Stimulated activated naive CD4-positive, alpha-beta T cell (primary cell): Measurements from ENCODE around the gene GMPPB.

Experiments used
- DNase-seq, 6 experiments: peaks; one replicate each; lab custom pipeline; 2025; lab: John Stamatoyannopoulos, UW

Gene GMPPB

DNA sequence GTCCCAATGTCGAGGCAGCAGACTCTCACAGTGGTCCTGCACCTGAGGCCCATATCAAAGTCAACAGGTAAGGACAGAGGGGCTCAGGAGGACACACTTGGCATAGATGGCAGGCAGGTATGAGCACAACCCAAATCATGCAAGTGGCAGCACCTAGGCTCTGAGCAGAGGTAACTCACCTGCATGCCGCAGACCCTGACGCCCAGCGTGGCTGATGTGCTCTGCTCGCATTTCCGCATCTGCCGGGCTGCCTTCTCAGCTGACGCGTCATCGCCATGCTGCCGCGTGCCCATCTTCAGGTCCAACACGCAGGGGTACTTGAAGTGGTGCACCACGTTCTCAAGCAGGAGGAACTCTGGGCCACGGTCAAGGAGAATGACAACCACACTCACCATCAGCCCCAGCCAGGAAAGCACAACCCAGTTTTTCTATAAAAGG lies 4.2 kb upstream of the GMPPB start:
- no peak for DNase-seq

DNA sequence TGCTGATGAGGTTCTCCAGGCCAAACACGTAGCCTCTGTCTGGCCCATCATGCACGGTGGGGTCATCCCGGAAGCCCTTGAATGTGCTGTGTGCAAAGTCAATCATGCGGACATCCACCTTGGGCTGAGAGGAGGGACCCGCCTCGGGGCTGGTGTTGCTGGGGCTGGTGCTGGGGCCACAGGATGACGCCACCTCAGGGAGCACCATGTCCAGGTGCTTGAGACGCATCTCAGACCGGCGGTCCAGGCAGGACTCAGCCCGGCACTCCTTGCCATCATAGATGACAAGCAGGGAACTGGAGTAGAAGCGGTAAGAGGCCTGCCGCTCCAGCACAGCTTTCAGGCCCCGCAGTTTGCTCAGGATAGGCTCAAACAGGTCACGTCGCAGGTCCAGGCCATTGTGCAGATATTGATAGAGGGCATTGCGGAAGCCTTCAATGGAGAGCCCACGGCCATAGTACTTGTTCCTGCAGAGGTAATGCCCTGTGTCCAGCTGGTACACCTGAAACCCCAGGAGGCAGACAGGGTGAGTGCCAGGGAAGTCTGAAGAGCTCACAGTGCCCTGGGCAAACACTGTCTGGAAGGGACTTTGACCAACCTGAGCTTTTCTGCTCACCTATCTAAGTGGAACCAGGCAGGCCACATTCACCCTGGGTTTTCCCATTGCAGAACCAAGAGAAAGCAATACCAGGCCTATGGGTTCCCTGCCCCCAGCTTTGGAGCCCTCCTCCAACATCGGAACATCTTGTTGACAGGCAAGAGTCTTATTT lies 3.6 kb upstream of the GMPPB start:
- DNase-seq = no peak

DNA sequence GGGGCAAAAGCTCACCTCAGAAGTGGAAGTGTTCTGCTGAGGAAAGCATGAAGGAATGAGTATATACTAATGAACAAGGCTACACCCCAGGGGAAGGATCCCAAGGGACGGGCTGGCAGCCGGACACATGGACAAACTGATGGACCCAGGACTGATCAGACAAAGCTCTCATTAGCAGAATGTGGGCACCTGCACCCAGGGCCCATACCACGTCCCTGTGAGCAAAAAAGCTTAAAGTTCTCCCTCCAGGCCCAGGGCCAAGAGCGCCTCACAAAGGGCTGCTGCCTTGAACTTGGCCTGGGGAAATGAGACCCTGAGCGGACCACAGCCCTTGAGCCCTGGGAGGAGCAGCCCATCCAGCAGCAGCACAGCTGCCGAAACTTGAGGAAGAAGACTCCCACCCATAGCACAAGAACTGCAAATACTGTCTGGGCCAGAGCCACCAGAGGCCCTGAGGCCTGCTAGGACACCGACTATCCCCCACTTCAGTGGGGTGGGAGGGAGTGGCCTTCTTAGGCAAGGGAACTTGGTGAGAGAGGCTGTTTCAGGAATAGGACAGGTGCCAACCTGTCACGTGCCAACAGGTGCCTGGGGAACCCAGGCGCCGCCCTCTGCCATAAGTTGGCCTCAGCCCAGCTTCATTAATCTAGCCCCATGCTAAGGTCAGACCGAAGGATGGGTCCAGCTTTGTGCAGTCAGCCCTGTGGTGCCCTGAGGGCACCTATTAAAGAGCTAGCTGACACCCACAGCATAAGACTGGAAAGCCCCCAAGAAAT lies 2.3 kb upstream of the GMPPB start:
- no peak for DNase-seq

DNA sequence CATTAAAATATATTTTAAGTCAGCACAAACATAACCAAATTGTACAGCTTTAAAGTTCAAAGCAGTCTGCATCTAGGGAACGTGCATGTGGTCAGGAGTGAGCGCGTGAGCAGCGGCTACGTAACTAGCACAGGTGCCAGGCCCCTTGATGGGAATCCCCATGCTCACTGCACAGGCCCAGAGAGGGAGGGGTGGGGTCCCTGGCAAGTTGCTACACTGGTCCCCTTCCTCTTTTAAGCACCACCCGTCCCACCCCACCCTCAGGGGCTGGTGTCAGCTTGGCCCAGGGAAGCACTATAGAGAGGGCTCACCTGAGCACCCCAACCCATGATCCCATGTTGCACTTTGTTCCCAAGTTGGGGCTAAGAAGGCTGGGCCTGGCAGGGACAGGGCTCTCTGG lies 835 bp upstream of the GMPPB start:
- DNase-seq = peak in 4 of 6 experiments; percentile 28 to 54 (median 46)

DNA sequence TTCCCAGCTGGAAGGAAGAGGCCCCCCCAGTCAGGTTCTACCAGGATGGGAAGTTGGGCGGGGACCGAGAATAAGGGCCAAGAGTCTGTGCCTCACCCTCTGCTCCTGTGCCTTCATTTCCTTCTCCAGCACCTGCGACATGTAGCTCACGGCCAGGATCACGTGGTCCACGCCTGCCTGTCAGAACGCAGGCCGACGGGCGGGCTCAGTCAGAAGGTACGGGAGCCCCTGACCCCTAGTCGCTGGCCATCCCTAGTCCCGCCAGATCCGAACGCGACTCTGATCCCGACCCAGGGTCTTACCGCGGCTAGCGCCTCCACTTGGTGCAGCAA lies 489 bp downstream of the GMPPB start:
- peak; percentile 32 to 62 (median 54) for DNase-seq

DNA sequence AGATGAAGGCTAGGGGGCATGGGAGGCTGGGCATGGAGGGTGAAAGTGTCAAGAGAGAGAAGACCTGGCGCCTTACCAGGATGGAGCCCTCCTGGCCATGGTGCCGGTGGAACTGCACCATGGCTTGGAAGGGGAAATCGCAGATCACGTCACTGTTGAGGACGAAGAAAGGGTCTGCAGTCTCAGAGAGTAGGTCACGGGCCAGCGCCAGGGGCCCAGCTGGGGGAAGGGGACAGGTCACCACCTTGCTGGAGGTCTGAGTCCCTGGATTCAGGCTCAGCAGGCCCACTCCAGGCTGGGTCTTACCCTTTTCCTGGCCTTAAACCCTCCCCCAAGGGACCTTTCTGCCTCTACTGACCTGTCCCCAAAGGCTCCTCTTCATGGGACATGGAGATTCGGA lies 855 bp downstream of the GMPPB start:
- no peak for DNase-seq

DNA sequence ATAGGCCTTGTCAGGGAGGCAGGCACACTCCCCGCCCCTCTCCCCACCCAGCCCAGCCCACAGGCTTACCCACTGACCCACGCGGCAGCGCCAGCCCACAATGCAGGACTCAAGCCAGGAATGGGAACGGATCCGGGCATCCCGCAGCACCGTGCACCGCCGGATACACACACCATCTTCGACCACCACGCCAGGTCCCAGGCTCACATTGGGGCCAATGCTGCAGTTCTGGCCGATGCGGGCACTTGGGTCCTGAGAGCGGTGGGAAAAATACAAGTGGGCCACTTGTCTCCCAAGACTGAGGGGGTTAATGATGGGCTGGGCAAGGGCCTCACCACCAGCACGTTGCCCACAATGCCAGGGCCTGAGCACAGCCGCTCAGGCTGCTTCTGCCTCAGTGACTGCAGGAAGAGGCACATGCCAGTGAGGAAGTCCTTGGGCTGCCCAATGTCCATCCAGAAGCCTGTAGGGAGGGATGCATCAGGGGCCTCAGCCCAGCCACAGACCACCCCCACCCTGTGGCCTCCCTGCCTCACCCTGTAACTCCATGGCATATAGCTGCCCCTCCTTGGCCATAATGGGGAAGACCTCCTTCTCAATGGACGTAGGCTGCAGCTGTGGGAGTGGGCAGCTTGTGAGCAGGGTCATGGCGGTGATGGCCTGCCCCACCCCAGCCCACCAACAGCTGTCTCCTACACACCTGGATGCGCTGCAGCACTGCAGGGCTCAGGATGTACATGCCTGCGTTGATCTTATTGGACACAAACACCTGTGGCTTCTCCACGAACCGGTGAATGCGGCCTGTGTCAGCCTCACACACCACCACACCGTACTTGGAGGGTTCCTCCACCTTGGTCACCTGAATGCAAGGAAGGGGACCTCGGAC lies 1.6 kb downstream of the GMPPB start:
- DNase-seq = no peak

DNA sequence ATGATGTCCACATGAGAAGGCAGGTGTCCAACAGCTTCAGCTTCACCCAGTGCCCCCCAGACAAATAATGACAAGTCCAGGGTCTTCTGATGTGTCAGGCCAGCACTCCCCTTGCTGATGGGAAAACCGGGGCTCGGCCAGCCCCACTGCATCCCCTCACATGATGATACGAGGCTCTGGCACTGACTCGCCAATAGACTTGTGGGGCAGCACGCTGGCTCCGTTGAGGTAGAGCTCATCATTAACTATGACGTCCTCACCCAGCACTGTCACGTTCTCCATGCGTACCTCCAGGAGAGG lies 2.2 kb downstream of the GMPPB start:
- DNase-seq = no peak

DNA sequence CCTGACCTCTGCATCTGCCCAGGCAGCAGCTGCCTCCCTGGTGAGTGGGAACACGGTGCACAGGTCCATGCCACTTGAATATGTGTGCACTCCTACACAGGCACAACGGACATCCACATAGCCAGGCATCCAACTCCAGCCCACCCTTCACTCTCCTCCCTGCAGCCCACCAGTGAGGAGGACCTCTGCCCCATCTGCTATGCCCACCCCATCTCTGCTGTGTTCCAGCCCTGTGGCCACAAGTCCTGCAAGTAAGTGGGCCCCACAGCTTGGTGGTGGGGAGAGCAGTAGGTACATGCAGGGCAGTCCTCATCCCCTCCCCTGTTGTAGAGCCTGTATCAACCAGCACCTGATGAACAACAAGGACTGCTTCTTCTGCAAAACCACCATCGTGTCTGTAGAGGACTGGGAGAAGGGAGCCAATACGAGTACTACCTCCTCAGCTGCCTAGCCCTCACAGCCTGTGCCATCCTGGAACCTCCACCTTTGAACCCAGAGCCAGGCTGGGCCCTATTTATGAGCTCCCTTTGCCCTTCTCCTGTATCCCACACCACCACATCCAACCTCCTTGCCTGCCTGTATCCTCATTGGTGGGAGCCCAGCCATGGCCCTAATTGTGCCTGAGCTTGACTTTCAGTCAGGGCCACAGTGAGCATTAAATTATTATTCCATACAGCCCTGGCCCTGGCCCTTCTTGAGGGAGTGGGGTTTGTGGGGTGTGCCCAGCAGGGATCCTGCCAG lies 2.7 kb downstream of the GMPPB start:
- no peak for DNase-seq

DNA sequence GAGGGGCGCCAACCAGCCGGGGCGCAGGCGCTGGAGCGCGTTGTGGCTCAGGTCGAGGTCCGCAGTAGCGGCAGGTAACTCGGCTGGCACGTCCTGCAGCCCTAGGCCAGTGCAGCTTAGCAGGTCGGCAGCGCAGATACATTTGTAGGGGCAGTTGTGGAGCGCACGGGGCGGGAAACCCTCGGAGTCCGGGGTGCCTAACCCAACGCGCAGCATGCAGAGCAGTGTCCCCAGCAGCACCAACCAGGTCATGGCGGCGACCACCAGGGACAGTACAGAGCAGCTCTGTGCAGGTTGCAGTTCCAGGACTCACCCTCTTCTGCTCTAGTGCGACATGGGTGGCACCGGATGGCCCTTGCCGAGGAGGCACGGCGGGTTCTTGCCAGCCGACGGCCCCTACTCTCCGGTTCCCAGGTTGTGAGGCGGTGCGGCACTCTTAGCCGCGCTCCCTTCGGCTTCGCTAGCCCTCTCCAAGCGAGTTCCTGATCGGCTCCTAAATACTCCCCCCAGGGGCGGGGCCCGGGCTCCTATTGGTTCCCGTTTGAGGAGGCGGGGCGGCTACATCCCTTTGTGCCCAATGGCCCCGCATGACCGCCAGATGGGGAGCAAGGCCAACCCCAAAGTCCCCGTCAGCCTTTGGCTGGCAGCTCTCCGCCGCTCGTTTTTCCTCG lies 4.4 kb downstream of the GMPPB start, which contains the start of gene AMIGO3:
TSS of gene AMIGO3 (minus strand) at position 471 of the 671 bp plus-strand sequence. CDS start at position 252, 219 bp downstream.
- peak; percentile 80 to 95 (median 90) for DNase-seq

DNA sequence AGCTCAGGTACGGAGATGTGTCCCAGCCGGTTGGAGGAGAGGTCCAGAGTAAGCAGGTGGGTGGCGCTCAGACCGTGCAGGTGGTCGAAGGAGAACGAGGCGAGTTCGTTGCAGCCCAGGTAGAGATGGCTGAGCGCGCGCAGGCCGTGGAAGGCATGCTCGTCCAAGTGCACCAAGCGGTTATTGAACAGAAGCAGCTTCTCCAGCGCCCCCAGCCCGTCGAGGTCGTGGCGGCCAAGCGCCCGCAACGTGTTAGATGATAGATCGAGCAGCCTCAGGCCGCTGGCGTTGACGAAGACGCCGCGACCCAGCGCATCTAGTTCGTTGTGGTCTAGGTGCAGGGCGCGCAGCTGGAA lies 4.9 kb downstream of the GMPPB start:
- no peak for DNase-seq

DNA sequence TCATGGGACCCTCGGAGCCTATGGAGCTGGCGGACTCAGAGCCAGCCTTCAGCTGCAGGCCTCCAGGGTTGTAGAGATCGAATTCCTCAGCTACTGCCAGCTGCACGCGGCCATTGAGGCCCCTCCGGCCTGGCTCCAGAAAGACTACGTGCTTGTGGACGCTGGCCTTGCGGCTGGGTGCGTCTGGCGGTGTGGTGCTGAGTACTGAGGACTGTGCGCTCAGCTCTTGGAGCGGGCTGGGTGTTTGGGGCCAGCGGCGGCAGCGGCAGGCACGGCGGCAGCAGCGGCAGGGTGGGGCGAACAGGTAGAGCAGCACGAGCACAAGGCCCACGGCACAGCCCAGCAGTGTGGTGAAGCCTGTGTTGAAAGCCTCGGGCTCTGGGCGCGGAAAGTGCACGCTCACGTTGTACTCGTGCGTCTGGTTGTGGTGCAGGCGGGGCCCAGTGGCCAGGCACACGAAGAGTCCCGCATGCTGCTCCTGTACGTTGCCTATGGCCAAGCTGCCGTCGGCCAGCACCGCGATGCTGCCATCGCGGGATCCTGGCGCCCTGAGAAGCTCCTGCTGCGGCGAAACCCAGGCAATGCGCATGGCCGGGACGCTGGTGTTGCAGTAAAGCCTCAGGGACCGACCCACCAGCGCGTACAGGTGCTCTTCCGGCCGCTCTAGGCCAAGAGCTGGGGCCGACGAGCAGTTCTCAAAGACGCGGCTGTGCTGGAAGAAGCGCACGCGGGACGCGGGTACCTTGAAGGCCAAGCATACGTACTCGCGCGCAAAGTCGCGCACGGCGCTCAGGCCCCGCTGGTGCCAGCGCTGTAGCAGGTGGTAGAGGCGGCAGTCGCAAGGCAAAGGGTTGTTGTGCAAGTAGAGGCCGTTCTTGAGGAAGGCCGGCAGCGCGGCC lies 5.5 kb downstream of the GMPPB start:
- DNase-seq = no peak

DNA sequence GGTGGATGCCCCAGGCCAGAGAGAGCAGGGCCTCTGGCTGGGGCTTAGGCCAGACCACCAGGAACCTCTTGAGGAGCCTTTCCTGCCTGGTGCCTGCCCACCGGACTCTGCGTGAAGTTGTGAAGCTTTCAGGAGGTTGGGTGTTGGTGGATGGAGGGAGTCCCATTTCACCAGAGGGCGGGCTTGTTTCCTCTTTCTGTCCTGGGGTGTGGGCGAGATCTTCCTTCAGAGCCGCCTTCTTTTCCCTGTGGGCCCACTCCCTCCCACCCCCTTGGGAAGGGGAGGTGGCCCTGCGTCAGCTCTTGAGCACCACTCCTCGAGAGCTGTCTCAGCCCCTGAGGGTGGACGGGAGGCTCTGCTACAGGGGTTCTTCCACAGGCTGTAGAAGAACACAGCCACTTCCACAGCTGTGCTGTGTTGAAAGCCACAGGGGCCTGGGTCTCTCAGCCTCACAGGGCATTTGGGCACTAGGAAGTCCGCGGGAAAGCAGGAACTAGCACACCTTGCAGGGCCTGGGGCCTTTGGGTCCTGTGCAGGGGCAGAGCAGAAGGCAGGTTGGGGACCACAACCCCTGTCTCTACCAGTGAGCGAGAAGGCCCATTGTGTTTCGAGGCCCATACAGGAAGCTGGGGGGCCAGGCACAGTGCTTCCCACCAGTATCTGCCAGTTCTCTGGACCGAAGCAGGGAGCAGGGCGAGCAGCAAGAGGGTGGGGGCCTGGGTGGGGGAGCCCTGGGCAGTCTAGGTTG lies 6.4 kb downstream of the GMPPB start:
- no peak for DNase-seq

DNA sequence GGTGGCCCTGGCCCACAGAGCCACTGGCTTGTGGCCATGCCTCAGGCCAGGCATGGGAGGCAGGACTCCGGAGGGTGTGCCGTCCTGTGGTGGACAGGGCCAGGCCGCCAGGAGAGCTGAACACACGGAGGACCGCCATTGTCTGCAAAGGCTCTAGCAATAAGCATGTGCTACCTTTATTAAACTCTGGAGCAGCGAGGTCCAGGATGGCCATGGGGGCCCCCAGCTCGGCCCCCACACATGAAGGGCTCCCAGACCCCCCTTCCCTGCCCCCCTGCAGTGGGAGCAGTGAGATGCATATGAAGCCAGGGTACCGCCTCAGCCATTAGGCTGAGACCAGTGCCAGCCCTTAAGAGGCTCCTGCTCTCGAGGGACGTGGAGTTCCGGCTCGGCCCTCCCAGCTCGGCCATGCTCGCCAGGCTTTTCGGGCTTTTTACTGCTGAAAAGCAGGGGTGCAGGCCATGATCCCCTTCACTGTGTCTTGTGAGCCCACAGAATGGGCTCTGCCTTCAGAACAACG lies 7.0 kb downstream of the GMPPB start:
- DNase-seq = no peak

DNA sequence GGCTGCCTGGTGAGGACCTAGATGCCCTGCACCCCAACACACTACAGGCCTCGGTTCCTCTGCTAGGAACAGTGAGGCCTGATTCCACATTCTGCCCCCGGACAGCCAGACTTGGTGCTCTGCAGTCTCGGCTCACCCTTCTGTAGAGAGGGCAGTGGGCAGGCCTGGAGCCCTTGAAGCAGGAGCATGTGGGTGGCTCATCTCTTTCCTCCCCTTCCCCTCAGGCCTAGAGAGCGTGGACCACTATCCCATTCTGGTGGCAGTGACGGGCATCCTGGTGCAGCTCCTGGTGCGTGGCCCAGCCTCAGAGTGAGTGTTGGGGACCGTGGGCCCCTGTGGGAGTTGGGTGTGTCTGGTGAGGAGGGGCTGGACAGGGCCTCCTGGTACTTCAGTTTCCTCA lies 7.6 kb downstream of the GMPPB start:
- DNase-seq = no peak

DNA sequence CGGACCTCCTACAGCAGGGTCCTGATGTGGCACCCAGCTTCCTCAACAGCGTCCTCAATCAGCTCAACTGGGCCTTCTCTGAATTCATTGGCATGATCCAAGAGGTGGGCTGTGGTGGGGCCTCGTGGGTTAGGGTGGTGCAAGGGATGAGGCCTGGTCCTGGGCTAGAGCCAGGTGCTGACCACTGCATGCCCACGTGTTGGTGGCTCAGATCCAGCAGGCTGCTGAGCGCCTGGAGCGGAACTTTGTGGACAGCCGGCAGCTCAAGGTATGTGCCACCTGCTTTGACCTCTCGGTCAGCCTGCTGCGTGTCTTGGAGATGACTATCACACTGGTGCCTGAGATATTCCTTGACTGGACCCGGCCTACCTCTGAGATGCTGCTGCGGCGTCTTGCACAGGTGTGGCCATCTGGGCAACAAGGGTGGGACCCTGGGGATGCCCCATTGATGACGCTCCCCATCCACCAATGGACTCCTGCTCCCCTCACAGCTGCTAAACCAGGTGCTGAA lies 8.1 kb downstream of the GMPPB start:
- no peak for DNase-seq

DNA sequence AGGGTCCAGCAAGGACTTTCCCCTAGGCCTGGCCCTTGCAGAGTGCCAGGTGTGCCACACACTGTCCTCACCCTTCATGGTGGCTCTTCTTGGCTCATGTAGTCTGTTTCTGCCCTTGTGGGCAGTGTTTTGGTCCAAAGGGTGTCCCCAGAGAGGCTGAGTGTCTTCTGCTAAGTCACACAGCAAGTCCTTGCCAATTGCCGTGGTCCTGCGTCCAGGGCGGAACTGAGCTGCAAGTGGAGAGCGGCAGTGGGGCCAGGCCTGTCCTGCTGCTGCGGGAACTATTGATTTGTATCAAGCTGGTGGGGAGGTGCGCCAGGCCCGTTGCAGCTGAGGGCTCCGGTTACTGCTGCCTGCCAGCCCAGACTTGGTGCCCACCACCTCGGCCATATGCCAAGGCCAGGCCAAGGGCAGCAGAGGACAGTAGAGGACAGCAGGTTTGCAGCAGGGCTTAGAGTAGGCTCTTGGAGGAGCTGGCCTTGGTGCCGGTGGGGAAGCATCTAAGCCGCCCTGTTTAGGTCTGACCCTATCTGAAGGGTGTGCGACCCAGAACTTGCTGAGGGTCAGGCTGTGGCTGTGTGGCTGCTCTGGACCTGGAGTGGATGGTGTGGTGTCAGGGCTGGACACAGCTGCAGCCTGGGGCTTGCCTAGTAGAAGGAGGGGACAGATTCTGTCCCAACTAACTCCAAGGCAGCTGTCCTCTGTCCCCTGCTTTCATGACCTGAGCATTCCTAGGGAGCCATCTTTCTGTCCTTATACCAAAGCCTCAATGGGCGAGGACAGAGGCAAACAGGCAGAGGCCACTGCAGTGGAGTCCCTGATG lies 8.8 kb downstream of the GMPPB start:
- no peak for DNase-seq
